ENCODE measurements around the gene KRTAP13-2.

Gene KRTAP13-2, protein sequence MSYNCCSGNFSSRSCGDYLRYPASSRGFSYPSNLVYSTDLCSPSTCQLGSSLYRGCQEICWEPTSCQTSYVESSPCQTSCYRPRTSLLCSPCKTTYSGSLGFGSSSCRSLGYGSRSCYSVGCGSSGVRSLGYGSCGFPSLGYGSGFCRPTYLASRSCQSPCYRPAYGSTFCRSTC

DNA sequence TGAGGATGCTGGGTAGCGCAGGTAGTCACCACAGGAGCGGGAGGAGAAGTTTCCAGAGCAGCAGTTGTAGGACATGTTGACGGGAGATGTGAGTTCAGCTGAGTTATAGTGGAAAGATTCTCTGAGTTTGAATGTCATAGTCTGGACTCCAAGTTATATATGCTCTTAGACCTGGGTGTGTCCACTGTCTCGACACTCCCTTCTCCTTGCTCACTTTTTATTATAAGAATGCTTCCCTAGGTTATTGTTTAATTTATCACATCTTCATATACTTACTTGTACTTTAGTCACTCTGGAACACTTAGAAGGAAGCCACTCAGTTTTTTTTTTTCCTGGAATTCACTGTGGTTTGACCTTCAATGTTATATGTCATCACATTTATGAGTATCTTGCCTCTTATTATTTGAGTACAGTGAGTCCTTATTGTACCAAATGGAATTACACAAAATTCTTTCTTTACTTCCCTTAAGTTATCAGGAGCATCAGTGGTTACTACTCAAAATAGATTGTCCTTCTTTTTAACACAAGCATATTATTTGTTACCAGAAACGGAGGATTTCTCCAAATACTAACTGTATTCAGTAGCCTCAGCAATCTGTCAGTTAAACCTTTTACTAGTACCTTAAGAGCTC lies at the start of gene KRTAP13-2:
Gene KRTAP13-2 (minus strand): TSS at position 133 of the 632 bp plus-strand sequence. CDS start 58 bp downstream, at position 75.
- no peak for DNase-seq (ENCODE audit: low read depth in 2 of 3, low spot score in 1 of 3)

DNA sequence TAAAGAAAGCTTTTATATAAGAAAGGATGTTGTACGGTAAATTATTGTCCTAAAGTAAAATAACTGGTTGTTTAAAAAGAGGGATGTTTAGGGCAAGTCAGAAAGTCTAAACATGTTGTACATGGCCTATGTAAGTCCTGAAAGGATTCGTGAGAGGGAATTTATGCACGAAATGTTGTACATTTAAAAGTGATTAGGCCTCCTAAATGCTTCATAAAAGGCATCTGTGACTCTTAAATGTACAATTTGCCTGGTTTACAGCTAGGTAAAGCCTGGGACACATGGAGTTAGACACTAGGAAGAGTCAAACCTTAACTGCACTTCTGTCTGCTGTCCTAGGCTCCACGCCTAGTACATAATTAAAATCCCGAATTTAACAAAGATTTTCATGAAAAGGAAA lies 43.9 kb upstream of the KRTAP13-2 start:
- DNase-seq (ENCODE audit: low read depth in 2 of 3, low spot score in 1 of 3): no peak

DNA sequence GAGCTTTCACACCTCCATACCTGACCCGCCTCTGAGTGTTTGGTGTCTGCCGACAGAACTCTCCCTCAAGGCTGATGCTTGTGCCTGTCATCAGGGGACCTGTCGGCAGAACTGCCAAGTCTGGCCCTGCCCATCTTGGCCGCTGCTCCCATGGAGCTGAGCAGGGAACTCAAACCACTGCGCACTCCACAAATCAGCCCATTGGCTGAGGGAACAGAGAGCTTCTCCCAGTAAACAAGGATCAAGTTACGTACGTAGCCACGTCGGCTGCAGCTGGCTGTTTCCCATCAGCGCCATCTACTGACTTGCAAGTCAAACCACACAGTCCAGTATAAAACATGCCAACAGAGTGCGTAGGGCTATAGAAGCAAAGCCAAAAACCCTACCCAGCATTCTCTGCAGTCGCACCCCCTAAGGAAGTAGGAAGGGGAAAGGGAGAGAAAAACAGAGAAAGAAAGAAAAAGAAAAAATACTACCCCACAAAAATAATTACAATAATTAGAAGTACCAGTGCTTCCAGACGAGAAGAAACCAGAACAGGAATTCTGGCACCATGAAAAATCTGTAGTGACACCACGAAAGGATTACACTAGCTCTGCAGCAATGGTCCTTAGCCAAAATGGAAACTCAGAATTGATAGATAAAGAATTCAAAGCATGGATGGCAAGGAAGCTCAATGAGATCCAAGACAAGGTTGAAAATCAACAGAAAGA lies 36.9 kb upstream of the KRTAP13-2 start:
- peak in 1 of 3 donors; percentile 1 for DNase-seq (ENCODE audit: low read depth in 2 of 3, low spot score in 1 of 3)

DNA sequence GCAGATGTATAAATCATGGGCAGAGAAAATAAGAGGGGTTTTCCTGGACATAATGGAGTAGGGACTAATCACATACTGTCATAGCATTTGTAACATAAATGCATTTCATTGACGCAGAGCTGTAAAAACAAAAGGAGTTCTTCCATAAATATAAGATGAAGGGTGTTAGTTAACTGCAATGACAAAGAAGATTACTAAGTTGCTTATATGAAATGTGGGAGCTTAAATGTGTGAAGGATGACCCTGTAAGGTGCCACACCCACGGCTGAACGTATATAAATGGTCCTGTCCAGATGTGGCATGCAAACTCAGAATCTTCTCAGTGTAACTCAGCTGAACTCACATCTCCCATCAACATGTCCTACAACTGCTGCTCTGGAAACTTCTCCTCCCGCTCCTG lies 23.7 kb upstream of the KRTAP13-2 start, which contains the start of gene KRTAP13-1:
Gene KRTAP13-1 (plus strand): TSS at position 301 of the 400 bp plus-strand sequence. CDS start 56 bp downstream, at position 357.
- no peak for DNase-seq (ENCODE audit: low read depth in 2 of 3, low spot score in 1 of 3)

DNA sequence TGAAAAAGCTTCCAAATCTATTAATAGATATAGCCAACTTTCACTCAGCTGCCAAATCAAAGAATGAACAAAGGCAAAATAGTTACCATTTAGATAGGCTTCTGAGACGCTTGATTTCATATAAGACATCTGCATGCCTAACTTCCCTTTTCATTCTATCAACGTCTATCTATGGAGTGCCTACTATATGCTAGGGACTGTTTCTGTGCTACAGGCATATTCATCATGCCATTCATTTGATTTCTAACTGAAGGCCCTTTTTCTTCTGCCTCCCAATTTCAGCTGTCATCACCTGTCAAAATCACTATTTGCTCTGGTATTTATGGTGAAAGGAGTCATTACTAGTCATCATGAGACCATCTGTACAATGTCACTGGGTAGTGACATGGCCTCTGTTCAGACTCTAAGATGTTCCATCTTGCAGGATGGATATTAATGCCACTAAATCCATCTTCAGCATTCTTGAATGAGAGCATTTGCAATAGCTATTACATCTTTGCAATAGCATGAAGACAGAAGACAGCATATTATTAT lies 19.5 kb upstream of the KRTAP13-2 start:
- DNase-seq (ENCODE audit: low read depth in 2 of 3, low spot score in 1 of 3): no peak

DNA sequence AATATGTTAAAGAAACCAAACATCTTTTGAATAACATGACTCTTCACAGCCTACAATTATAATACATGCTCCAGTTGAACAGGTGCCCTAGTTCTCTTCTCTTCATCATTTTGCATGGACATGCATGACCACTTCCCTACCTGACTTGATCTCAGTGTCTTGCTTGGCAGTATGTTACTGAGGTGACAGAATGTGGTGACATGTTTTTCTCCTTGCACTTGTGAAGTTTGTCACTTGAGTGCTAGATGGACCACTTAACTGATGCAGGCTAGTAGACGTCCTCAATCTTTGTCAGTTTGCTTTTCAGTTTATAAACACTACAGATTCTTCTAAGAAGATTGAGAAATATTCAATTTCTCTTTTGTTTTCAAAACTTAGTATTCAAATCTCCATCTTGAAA lies 10.1 kb upstream of the KRTAP13-2 start:
- DNase-seq (ENCODE audit: low read depth in 2 of 3, low spot score in 1 of 3): no peak

DNA sequence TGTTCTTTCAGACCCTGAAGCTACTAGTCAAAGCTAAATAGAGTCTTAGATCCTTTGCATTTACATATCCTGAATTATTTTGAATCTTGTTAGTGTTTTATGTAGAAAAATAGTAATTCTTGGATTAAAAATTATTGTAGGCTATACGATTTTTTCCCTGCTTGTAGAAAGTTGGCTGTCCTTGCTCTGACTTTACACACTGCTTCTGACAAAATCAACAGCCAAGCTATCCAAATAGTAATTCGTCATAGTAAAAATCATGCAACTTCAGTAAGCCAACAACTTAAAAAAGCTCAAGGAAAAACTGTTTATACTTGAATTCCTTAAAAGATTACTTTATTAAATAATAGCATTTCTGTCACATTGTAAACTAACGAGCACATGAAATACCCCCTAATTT lies 16.2 kb downstream of the KRTAP13-2 start:
- no peak for DNase-seq (ENCODE audit: low read depth in 2 of 3, low spot score in 1 of 3)

DNA sequence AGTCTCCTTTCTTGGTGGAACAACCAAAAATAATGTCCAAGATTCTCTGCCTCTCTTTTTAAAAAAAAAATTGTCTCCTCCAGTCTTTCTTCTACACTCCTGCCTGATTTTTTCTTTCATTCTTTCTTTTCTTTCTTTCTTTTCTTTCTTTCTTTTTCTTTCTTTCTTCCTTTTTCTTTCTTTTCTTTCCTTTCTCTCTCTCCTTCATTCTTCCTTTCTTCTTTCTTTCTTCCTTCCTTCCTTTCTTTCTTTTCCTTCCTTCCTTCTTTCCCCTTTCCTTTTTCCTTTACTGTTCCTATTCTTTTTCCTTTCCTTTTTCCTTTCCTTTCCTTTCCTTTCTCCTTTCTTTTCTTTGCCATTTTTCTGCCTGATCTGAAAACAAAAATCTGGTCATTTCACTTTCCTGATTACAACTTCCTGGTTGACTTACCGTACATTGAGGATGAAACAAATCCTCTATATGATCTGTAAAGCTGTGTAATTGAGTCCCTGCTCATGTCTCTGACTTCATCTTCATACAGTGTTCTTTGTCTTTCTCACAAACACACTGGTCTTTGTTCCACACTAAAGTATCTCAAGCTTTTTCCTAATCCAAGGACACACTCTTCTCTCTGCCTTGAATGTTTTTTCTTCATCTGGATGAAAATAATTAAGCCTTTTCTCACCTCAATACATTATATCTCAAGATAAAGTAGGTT lies 17.6 kb downstream of the KRTAP13-2 start:
- no peak for DNase-seq (ENCODE audit: low read depth in 2 of 3, low spot score in 1 of 3)

DNA sequence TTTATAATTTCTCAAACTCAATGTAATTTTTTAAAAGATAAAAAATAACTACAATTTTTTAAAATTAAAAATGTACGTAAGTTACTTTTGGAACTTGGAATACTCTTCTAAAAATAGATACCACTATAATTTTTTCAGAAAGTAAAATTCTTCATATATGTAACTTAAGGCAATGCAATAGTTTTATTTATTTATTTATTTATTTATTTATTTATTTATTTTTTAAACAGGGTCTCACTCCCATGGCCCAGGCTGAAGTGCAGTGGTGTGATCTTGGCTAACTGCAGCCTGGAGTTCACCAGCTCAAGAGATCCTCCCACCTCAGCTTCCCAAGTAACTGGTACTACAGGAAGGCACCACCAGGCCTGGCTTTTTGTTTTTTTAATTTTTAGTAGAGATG lies 20.5 kb downstream of the KRTAP13-2 start:
- no peak for DNase-seq (ENCODE audit: low read depth in 2 of 3, low spot score in 1 of 3)

DNA sequence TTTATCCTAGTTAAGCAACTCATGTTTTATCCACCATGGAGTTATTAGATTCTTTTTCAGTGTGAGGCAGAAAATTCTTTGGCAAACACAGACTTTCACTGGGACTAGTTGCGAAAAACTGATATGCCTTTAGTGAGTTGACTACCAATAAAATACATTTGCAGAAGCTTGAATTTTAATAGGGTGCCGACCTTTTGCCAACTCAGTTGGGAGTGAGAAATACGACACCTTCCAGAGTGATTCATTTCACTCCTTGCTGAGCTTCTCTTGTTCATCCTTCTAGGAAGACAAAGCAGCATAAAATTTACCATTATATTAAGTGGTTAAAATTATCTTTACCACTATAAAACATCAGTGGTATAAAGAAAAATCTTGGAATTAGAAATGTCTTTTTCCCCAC lies 22.5 kb downstream of the KRTAP13-2 start:
- DNase-seq (ENCODE audit: low read depth in 2 of 3, low spot score in 1 of 3): no peak

DNA sequence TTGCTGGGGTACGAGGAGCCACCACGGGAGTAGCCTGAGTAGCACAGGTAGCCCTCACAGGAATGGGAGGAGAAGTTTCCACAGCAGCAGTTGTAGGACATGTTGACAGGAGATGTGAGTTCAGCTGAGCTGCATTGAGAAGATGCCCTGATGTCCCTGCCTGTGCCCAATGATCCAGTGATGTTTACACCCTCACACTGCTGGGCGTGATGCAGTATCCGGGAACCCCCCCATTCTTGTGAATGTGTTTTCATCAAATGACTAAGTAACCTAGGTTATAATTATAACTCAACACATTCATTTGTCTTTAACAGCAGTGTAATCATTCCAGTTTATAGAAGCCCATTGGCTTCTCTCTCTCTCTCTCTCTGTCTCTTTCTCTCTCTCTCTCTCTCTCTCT lies 23.6 kb downstream of the KRTAP13-2 start, which contains the start of gene KRTAP23-1:
Gene KRTAP23-1 (minus strand): TSS at position 101 of the 400 bp plus-strand sequence. CDS start 0 bp downstream, at position 101.
- DNase-seq (ENCODE audit: low read depth in 2 of 3, low spot score in 1 of 3): no peak

DNA sequence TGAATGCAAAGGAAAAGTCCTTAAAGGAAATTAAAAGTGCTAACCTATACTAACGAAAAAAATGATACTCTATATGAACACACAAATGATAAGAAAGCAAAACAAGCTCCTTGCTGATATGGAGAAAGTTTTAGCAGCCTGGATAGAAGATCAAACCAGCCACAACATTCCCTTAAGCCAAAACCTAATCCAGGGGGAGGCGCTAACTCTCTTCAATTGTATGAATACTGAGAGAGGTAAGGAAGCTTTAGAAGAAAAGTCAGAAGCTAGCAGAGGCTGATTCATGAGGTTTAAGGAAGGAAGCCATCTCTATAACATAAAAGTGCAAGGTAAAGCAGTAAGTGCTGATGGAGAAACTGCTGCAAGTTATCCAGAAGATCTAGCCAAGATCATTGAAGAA lies 27.1 kb downstream of the KRTAP13-2 start:
- DNase-seq (ENCODE audit: low read depth in 2 of 3, low spot score in 1 of 3): no peak

DNA sequence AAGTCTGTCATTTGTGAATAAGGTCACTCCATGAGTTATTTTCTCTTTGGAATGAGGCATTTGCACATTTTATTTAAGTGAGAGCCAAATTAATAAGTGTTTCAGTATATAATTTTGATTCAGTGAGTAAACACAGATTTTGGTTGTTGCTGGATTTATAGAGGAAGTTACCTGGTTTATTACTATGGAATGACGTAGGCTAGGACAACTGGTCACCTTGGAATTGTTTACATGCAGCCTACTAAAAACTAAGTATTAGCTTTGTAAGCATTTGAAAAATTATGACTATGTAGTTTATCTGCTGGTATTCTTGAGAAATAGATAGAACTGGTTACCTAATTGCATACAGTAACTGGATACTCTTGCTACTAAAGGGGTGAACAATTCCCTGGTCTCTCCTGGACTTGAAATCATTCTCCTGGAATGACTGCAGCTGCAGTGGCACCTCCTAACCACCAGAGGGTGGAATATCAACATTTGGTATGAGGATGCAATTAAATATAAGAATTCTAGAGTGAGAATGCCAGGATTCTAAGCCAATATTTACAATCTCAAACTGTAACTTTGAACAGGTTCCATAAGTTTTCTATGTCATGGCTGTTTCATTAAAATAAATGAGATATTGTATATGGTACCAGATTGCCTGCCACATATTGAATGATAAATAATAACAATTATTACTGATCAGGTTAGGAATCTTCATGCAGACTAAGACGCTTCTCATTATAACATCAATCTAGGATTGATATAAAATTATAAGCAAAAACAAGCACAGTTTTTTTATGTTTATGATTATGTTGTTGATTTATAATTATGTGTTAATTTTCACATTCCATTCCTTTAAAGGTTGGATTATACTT lies 31.1 kb downstream of the KRTAP13-2 start:
- DNase-seq (ENCODE audit: low read depth in 2 of 3, low spot score in 1 of 3): peak in 2 of 3 donors; percentile 4 to 13

DNA sequence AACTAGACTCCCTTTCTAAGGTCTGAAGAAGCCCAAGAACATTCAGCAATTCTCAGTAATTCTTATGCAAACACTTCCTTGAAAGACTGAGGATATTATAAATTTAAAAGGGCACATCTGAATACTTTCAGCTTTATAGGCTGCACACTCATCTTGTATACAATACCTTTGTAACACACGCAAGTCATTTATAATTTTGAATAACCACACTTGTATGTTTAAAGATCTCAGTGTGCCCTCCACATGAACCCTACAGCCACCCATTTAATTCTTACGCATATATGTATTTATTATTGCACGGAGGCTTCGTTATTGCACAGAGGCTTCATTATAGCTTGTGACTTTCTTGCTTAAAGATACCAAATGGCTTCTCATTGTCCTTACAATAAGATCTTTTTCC lies 33.4 kb downstream of the KRTAP13-2 start:
- DNase-seq (ENCODE audit: low read depth in 2 of 3, low spot score in 1 of 3): no peak

DNA sequence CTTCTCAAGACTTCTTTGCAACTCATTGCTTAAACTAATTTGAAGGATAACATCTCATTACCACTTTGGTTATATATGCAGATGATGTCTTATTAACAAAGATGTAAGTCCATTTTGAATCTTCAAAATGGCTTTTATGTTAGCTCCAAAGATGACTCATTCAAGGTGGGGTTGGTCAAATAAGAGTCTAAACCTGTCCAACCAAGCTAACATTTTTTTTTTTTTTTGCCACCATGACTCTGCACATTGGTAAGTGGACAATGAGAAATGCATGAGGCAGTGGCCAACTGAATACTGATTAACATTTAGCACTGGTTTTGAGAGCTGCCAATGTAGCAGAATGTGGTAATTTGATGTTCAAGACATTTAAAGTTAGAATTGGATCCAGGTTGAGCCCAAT lies 34.3 kb downstream of the KRTAP13-2 start:
- DNase-seq (ENCODE audit: low read depth in 2 of 3, low spot score in 1 of 3): no peak

DNA sequence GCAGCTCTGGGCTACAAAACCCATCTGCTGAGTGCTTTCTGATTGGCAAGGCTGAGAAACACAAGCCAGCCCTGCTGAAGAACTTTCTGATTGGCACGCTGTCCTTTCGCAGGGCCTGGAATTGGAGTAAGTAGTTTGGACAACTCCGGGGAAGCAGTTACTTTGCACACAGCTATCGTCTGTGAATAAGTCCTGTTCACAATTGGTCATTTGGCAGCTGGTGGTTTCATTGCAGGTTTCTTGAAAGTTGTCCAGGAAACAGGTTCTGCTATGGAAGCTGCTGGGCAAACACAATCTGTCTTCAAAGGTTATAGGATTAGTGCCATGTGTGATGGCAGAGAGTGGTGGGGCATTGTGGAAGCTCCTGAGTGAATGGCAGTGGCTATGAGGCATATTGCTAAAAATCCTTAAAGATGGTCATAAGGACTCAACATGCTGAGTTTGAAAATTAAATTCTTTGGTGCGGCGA lies 34.8 kb downstream of the KRTAP13-2 start, which contains the start of gene KRTAP27-1:
Gene KRTAP27-1 (minus strand): TSS at position 419 of the 469 bp plus-strand sequence. CDS start 26 bp downstream, at position 393.
- no peak for DNase-seq (ENCODE audit: low read depth in 2 of 3, low spot score in 1 of 3)

DNA sequence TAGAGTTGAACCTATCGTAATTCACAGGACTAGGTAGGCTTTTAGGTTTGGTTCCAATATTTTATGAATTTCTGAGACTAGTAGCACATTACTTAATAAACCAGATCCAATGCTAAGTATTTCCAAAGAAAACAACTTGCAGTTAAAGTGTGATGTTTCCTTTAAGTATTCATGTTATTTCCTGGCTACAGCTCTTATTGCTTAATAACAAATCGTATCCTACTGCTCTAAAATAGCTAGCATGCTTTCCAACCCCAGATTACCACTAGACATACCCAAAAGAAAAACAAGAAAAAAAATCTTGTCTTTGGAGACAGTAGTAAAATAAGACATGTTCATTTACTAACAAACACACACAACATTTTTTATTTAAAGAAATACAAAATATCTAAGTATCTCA lies 35.5 kb downstream of the KRTAP13-2 start:
- no peak for DNase-seq (ENCODE audit: low read depth in 2 of 3, low spot score in 1 of 3)

DNA sequence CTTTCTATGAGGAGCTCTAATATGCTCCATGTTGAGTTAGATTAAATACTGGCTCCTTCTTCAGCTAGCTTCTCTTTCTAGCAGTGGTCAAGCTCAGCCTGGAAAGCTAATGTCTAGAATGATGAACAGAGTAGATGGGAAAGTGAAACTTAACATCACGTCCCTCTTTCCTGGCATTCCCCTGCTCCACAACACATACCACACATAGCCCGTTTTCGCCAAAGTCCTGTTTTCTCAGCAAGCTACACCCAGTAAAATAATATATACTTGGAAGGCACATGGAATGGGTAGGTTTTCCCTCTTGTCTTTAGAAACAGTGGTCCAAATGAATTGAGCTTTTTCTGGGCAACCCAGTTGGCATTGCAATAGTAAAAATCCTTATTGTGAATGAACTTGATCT lies 38.3 kb downstream of the KRTAP13-2 start:
- DNase-seq (ENCODE audit: low read depth in 2 of 3, low spot score in 1 of 3): no peak

DNA sequence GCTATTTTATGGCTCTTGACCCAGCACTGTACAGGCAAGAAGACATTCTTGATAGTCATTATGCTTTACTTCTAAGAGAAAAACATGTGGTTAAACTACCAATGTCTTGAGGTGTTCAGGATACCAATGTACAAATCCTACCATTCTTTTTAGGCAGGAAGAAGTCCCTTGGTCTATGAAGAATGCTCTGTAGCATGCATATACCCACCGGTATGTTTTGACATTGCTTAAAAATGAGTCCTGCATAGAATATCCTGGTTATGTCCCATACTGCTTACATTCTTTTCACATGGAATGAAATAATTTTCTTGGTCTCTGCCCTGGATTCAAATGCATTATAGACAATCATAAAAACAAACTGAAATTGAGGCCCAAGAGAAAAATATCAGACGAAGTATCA lies 39.4 kb downstream of the KRTAP13-2 start:
- no peak for DNase-seq (ENCODE audit: low read depth in 2 of 3, low spot score in 1 of 3)
